Activated CD8-positive, alpha-beta T cell treated with anti-CD3 and anti-CD28 coated beads for 36 hours (primary cell): Measurements from ENCODE around the gene ZNF24. TPM values are rescaled to one million over a fixed set of nuclear protein-coding genes. Genes with fewer than 3 reads are reported as not detected.

Source experiments
- ATAC-seq: fragments of 200-7000 bp; cut with Tn5 transposase; one replicate; pipeline ENCODE4 v1.10.0; 2021; ENCODE audit warnings: mild to moderate bottlenecking, moderate library complexity
- CTCF ChIA-PET: fragments of 350-600 bp; sonication (Branson Sonifier 250); formaldehyde crosslinking; loops from one replicate; lab custom pipeline; 2021; ENCODE audit warnings: antibody characterized with exemption; lab: Charles Lee
- POLR2A ChIA-PET: fragments of 350-600 bp; sonication (Branson Sonifier 250); formaldehyde crosslinking; loops from one replicate; lab custom pipeline; 2021; ENCODE audit warnings: antibody characterized with exemption; lab: Charles Lee
- DNase-seq: peaks from one replicate; pipeline ENCODE4 v3.0.0-alpha.2; 2020
- H3K27ac Mint-ChIP-seq: one replicate; pipeline ENCODE4 v1.8.0; 2021; ENCODE audit warnings: mild to moderate bottlenecking, mixed read lengths
- H3K27me3 Mint-ChIP-seq: one replicate; pipeline ENCODE4 v1.8.0; 2021; ENCODE audit warnings: mixed read lengths
- H3K36me3 Mint-ChIP-seq: one replicate; pipeline ENCODE4 v1.8.0; 2021; ENCODE audit warnings: low read depth, mixed read lengths
- H3K4me1 Mint-ChIP-seq: one replicate; pipeline ENCODE4 v1.8.0; 2021; ENCODE audit warnings: low read depth, mixed read lengths
- H3K4me3 Mint-ChIP-seq: one replicate; pipeline ENCODE4 v1.8.0; 2021; ENCODE audit warnings: mild to moderate bottlenecking, moderate library complexity, mixed read lengths
- H3K9me3 Mint-ChIP-seq: one replicate; pipeline ENCODE4 v1.8.0; 2021; ENCODE audit warnings: mixed read lengths
- intact Hi-C: fragments of 100-400 bp; cut with micrococcal nuclease; formaldehyde crosslinking; loops from one replicate; pipeline ENCODE4 v1.10.0; 2022
- total RNA-seq, 2 experiments: library from RNA; stranded (reverse); gene quantifications; one replicate each; pipeline ENCODE4 v1.2.3, GENCODE V29; 2021
- TF ChIP-seq, protein P1 (sequence below): fragments of 200-600 bp; IDR thresholded peaks from one replicate; pipeline ENCODE4 v1.8.0; 2022; ENCODE audit warnings: antibody characterized with exemption, mild to moderate bottlenecking

The ZNF24 gene
- total RNA-seq, 2 experiments from 2014 or later = 42.7 to 45.1 TPM

DNA sequence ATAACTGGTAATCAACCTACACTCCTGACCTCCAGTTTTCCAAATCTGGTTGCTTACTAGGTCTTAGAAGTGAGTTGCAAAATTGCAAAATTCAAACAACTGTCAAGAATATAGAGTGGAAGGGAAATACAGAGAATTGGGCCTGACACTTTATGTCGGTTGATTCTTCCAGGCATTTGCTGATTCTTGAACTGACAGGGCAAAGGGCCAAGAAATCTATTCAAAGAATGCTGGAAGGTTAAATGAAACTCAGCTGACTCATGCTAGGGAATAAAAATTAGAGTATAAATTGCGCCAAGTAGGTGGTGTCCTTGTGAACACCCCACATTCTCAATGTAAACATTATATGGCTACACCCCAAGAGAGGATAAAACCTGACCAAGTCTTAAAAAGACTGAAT, 32.7 kb downstream of the ZNF24 start:
- TF ChIP-seq, protein P1, sequence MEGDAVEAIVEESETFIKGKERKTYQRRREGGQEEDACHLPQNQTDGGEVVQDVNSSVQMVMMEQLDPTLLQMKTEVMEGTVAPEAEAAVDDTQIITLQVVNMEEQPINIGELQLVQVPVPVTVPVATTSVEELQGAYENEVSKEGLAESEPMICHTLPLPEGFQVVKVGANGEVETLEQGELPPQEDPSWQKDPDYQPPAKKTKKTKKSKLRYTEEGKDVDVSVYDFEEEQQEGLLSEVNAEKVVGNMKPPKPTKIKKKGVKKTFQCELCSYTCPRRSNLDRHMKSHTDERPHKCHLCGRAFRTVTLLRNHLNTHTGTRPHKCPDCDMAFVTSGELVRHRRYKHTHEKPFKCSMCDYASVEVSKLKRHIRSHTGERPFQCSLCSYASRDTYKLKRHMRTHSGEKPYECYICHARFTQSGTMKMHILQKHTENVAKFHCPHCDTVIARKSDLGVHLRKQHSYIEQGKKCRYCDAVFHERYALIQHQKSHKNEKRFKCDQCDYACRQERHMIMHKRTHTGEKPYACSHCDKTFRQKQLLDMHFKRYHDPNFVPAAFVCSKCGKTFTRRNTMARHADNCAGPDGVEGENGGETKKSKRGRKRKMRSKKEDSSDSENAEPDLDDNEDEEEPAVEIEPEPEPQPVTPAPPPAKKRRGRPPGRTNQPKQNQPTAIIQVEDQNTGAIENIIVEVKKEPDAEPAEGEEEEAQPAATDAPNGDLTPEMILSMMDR = no peak
- POLR2A ChIA-PET = no interaction called here
- peaks cover 47% of the 10 kb centered on the region for H3K9me3 Mint-ChIP-seq
- intact Hi-C loops = no loop called here
- H3K4me3 Mint-ChIP-seq = no peak overlapping the region
- DNase-seq (no peak), ATAC-seq (no peak)
- CTCF ChIA-PET = interaction anchor here (1.4 kb wide), 1 partner anchor 80 kb away, joined by 3 read pairs; no protein-coding TSS in a partner anchor
- H3K36me3 Mint-ChIP-seq = peaks cover 42% of the 10 kb centered on the region
- H3K27me3 Mint-ChIP-seq = no peaks in the 10 kb centered on the region
- no peak overlapping the region for H3K27ac Mint-ChIP-seq
- H3K4me1 Mint-ChIP-seq = no peaks in the 10 kb centered on the region

DNA sequence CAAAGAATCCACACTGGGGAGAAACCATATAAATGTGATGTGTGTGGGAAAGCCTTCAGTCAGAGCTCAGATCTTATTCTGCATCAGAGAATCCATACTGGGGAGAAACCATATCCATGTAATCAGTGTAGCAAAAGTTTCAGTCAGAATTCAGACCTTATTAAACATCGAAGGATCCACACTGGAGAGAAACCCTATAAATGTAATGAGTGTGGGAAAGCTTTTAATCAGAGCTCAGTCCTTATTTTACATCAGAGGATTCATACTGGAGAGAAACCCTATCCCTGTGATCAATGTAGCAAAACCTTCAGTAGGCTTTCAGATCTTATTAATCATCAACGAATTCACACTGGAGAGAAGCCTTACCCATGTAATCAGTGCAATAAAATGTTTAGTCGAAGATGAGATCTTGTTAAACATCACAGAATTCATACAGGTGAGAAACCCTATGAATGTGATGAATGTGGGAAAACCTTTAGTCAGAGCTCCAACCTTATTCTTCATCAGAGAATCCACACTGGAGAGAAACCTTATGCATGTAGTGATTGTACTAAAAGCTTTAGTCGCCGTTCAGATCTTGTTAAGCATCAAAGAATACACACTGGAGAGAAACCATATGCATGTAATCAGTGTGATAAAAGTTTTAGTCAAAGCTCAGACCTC, 37.5 kb downstream of the ZNF24 start:
- TF ChIP-seq, protein P1 = no peak
- no peak for ATAC-seq
- intact Hi-C loops = no loop called here
- DNase-seq = no peak
- Mint-ChIP-seq H3K4me1 (no peaks in the 10 kb centered on the region), H3K4me3 (no peak overlapping the region), H3K27me3 (no peaks in the 10 kb centered on the region), H3K27ac (no peak overlapping the region), H3K36me3 (peaks cover 88% of the 10 kb centered on the region), H3K9me3 (peaks cover 64% of the 10 kb centered on the region)
- ChIA-PET POLR2A (interaction anchor here (0.9 to 2.1 kb wide), 4 partner anchors 14 to 50 kb away, joined by 3 to 6 read pairs (median 4); partner anchors contain the start of gene ZSCAN30), CTCF (no interaction called here)

DNA sequence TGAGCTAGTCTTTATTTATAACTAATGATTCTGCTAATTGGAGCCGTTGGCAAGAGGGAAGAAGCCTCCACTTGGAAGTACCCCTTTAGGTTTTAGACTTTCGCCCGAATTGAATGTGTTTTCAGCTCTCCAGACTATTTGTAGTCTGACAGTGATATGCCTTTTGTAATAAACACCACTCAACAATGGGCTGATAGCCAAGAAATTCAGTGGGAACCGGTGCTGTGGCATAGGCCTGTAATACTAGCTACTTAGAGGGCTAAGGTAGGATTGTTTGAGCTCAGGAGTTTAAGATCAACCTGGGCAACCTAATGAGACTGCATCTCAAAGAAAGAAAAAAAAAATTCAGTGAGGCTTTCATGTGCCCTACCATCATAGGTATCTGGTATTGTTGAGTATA, 40.6 kb downstream of the ZNF24 start:
- no peaks in the 10 kb centered on the region for H3K4me1 Mint-ChIP-seq
- POLR2A ChIA-PET = no interaction called here
- ATAC-seq (no peak), DNase-seq (no peak)
- peaks cover 58% of the 10 kb centered on the region for H3K9me3 Mint-ChIP-seq
- CTCF ChIA-PET = interaction anchor here (1.0 kb wide), 1 partner anchor 73 kb away, joined by 3 read pairs; no protein-coding TSS in a partner anchor
- intact Hi-C loops = no loop called here
- H3K4me3 Mint-ChIP-seq = no peak overlapping the region
- no peaks in the 10 kb centered on the region for H3K27me3 Mint-ChIP-seq
- no peak overlapping the region for H3K27ac Mint-ChIP-seq
- peaks cover 92% of the 10 kb centered on the region for H3K36me3 Mint-ChIP-seq
- TF ChIP-seq, protein P1 = no peak

DNA sequence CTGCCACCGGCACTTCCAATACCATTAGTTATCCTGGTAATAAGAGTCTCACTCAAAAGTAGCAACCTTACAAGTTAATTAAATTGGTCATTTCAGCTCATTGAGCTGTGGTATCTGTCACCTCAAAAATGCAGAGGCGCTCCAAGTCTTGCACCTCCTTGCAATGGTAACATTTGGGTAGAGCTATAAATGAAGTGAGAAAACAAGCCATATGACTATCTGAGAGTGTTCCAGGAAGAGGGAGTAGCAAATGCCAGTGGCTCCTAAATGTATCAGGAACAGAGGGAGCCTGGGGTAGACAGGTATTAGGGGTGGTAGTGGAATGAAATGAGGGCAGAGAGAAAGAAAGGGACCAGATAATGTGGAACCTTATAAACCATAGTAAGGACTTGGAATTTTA, 48.2 kb downstream of the ZNF24 start:
- peaks cover 34% of the 10 kb centered on the region for H3K4me1 Mint-ChIP-seq
- intact Hi-C loops = no loop called here
- H3K27me3 Mint-ChIP-seq = no peaks in the 10 kb centered on the region
- ChIA-PET POLR2A (no interaction called here), CTCF (no interaction called here)
- peaks cover 12% of the 10 kb centered on the region for H3K9me3 Mint-ChIP-seq
- ATAC-seq (no peak), DNase-seq (no peak)
- no peak overlapping the region for H3K27ac Mint-ChIP-seq
- peaks cover 80% of the 10 kb centered on the region for H3K36me3 Mint-ChIP-seq
- H3K4me3 Mint-ChIP-seq = no peak overlapping the region
- TF ChIP-seq, protein P1 = no peak

- intact Hi-C loops = loop anchor here (2.0 kb wide), 2 partner anchors 24 to 50 kb away; partner anchors contain the start of gene ZNF397
- DNase-seq (no peak), ATAC-seq (no peak)
- ChIA-PET POLR2A (interaction anchor here (0.7 to 1.8 kb wide), 5 partner anchors 14 to 56 kb away, joined by 3 to 6 read pairs (median 4); partner anchors contain the start of gene ZNF397), CTCF (interaction anchor here (1.0 kb wide), 1 partner anchor 59 kb away, joined by 4 read pairs; no protein-coding TSS in a partner anchor)
- H3K4me1 Mint-ChIP-seq = peaks cover 58% of the 10 kb centered on the region
- H3K27me3 Mint-ChIP-seq = peaks cover 1% of the 10 kb centered on the region
- H3K27ac Mint-ChIP-seq = peak overlapping the region; percentile 95
- H3K9me3 Mint-ChIP-seq = peaks cover 3% of the 10 kb centered on the region
- H3K36me3 Mint-ChIP-seq = peaks cover 63% of the 10 kb centered on the region
- TF ChIP-seq, protein P1 = no peak
- H3K4me3 Mint-ChIP-seq = peak overlapping the region; percentile 97
Measured at GRCh38 chr18:35291166-35291565, 53.1 kb downstream of the ZNF24 start.
